ENCODE measurements around the gene EAF1.
"Not testable (repeated sequence)": the region's sequence is repeated elsewhere in the genome, so short reads cannot be mapped to it uniquely, and the experiment has no call there.

The EAF1 gene

GRCh38 chr3:15385901-15386653 is 41.3 kb upstream of the EAF1 start:
- no peak for TF ChIP-seq CTCF (IDR thresholded peaks at IDR 0.05; ENCODE audit: low read length, missing control alignments)
- DNase-seq (ENCODE audit: low read depth), result no peak
- no peak overlapping the region for H3K4me3 ChIP-seq (replicated peaks; ENCODE audit: low read depth, low read length)

GRCh38 chr3:15386654-15386955 is 40.8 kb upstream of the EAF1 start:
- not testable (repeated sequence) for DNase-seq (ENCODE audit: low read depth); H3K4me3 ChIP-seq (replicated peaks; ENCODE audit: low read depth, low read length)

- H3K4me3 ChIP-seq (replicated peaks; ENCODE audit: low read depth, low read length), result no peak overlapping the region
- TF ChIP-seq CTCF (IDR thresholded peaks at IDR 0.05; ENCODE audit: low read length, missing control alignments), result no peak
- DNase-seq (ENCODE audit: low read depth), result no peak
Measured at GRCh38 chr3:15387171-15387581, 40.2 kb upstream of the EAF1 start.

- no peak for TF ChIP-seq CTCF (IDR thresholded peaks at IDR 0.05; ENCODE audit: low read length, missing control alignments)
- no peak overlapping the region for H3K4me3 ChIP-seq (replicated peaks; ENCODE audit: low read depth, low read length)
- DNase-seq (ENCODE audit: low read depth), result no peak
Measured at GRCh38 chr3:15387735-15388134, 39.7 kb upstream of the EAF1 start.

GRCh38 chr3:15388335-15388734 is 39.1 kb upstream of the EAF1 start:
- DNase-seq (ENCODE audit: low read depth); H3K4me3 ChIP-seq (replicated peaks; ENCODE audit: low read depth, low read length): not testable (repeated sequence)

GRCh38 chr3:15390460-15390859 is 36.9 kb upstream of the EAF1 start:
- no peak overlapping the region for H3K4me3 ChIP-seq (replicated peaks; ENCODE audit: low read depth, low read length)
- no peak for DNase-seq (ENCODE audit: low read depth)
- TF ChIP-seq CTCF (IDR thresholded peaks at IDR 0.05; ENCODE audit: low read length, missing control alignments), result no peak

- no peak for DNase-seq (ENCODE audit: low read depth)
- TF ChIP-seq CTCF (IDR thresholded peaks at IDR 0.05; ENCODE audit: low read length, missing control alignments), result no peak
- no peak overlapping the region for H3K4me3 ChIP-seq (replicated peaks; ENCODE audit: low read depth, low read length)
Measured at GRCh38 chr3:15391007-15391406, 36.4 kb upstream of the EAF1 start.

GRCh38 chr3:15393252-15393651 is 34.1 kb upstream of the EAF1 start:
- not testable (repeated sequence) for H3K4me3 ChIP-seq (replicated peaks; ENCODE audit: low read depth, low read length); DNase-seq (ENCODE audit: low read depth)

GRCh38 chr3:15398731-15399133 is 28.7 kb upstream of the EAF1 start:
- DNase-seq (ENCODE audit: low read depth), result peak; percentile 40
- peak; percentile 35 for TF ChIP-seq CTCF (IDR thresholded peaks at IDR 0.05; ENCODE audit: low read length, missing control alignments)
- H3K4me3 ChIP-seq (replicated peaks; ENCODE audit: low read depth, low read length), result not testable (repeated sequence)

Measured in fibroblast of pulmonary artery (primary cell).